Measurements from ENCODE around the gene TMTC1. TPM values are rescaled to one million over a fixed set of nuclear protein-coding genes. Genes with fewer than 3 reads are reported as not detected.

Gene TMTC1
- total and polyA plus RNA-seq, 11 donors, result 8.8 to 101 (median 41.4) TPM

- H3K36me3 ChIP-seq, result no peaks in the 10 kb centered on the region
- intact Hi-C loops (cut with DNase I), result no loop called here
- ATAC-seq (no peak), DNase-seq (no peak)
- H3K27ac ChIP-seq, result no peak overlapping the region
- TF ChIP-seq POLR2A (IDR thresholded peaks at IDR 0.05) (no peak), CTCF (IDR thresholded peaks at IDR 0.05) (no peak)
- no peak overlapping the region for H3K4me3 ChIP-seq
- peaks cover 0 to 14% (median 5%) of the 10 kb centered on the region in 12 donors for H3K4me1 ChIP-seq
- H3K27me3 ChIP-seq, result no peaks in the 10 kb centered on the region
- no peaks in the 10 kb centered on the region for H3K9me3 ChIP-seq
These were observed 15.8 kb upstream of the TMTC1 start for GRCh38 chr12:29799591-29799990.

GRCh38 chr12:29797565-29798355 is 14.0 kb upstream of the TMTC1 start:
- intact Hi-C loops (cut with DNase I), result no loop called here
- Histone ChIP-seq H3K4me3 (no peak overlapping the region), H3K36me3 (no peaks in the 10 kb centered on the region), H3K27me3 (no peaks in the 10 kb centered on the region), H3K9me3 (peaks cover 0 to 12% (median 0%) of the 10 kb centered on the region in 12 donors), H3K27ac (peak overlapping the region in 3 of 12 donors; percentile 21 to 52 (median 49)), H3K4me1 (peaks cover 0 to 14% (median 5%) of the 10 kb centered on the region in 12 donors)
- DNase-seq (no peak), ATAC-seq (peak in 1 of 4 donors; percentile 29)
- TF ChIP-seq POLR2A (IDR thresholded peaks at IDR 0.05) (no peak), CTCF (IDR thresholded peaks at IDR 0.05) (no peak)
- WGBS, 4 donors, result 53 to 88% (median 86%) methylated on average over 2 of the region's 2 CpGs

- Histone ChIP-seq H3K36me3 (no peaks in the 10 kb centered on the region), H3K4me3 (peak overlapping the region in 1 of 12 donors; percentile 9), H3K27ac (peak overlapping the region in 5 of 12 donors; percentile 21 to 52 (median 33)), H3K27me3 (no peaks in the 10 kb centered on the region), H3K9me3 (peaks cover 0 to 22% (median 0%) of the 10 kb centered on the region in 12 donors), H3K4me1 (peaks cover 0 to 14% (median 5%) of the 10 kb centered on the region in 12 donors)
- WGBS, 4 donors, result 46 to 51% (median 49%) methylated on average over 6 of the region's 6 CpGs
- peak in 2 of 5 donors; percentile 23 to 31 for DNase-seq
- TF ChIP-seq POLR2A (IDR thresholded peaks at IDR 0.05) (no peak), CTCF (IDR thresholded peaks at IDR 0.05) (no peak)
- peak; percentile 77 to 86 (median 80) for ATAC-seq
- intact Hi-C loops (cut with DNase I), result no loop called here
These were observed 13.1 kb upstream of the TMTC1 start for GRCh38 chr12:29796823-29797263.

- H3K27ac ChIP-seq, result no peak overlapping the region
- no peak overlapping the region for H3K4me3 ChIP-seq
- intact Hi-C loops (cut with DNase I), result no loop called here
- WGBS, 4 donors, result 75 to 92% (median 85%) methylated on average over 3 of the region's 3 CpGs
- H3K9me3 ChIP-seq, result peaks cover 0 to 32% (median 0%) of the 10 kb centered on the region in 12 donors
- peaks cover 0 to 14% (median 5%) of the 10 kb centered on the region in 12 donors for H3K4me1 ChIP-seq
- TF ChIP-seq POLR2A (IDR thresholded peaks at IDR 0.05) (no peak), CTCF (IDR thresholded peaks at IDR 0.05) (no peak)
- ATAC-seq (no peak), DNase-seq (no peak)
- no peaks in the 10 kb centered on the region for H3K36me3 ChIP-seq
- H3K27me3 ChIP-seq, result no peaks in the 10 kb centered on the region
These were observed 12.0 kb upstream of the TMTC1 start for GRCh38 chr12:29795715-29796114.

All from heart left ventricle (tissue), 16 donors.